Measurements from ENCODE around the gene SOCS1. TPM values are rescaled to one million over a fixed set of nuclear protein-coding genes. Genes with fewer than 3 reads are reported as not detected.

Gene SOCS1
- total and polyA plus RNA-seq, 3 donors from 2014 or later = 3.6 to 16.8 (median 10.7) TPM

GRCh38 chr16:11276896-11277593, 21.0 kb upstream of the SOCS1 start:
- DNase-seq = no peak
- Histone ChIP-seq H3K36me3 (ENCODE audit: low read depth, missing control alignments) (no peaks in the 10 kb centered on the region), H3K4me3 (no peak overlapping the region), H3K4me1 (no peaks in the 10 kb centered on the region), H3K27ac (no peak overlapping the region), H3K27me3 (no peaks in the 10 kb centered on the region), H3K9me3 (no peaks in the 10 kb centered on the region)
- WGBS, 2 donors = 91% methylated on average over 11 of the region's 11 CpGs
- TF ChIP-seq POLR2A (IDR thresholded peaks at IDR 0.05) (no peak), CTCF (IDR thresholded peaks at IDR 0.05) (no peak)
- intact Hi-C loops (cut with DNase I; ENCODE audit: low total_unique reads) = no loop called here

GRCh38 chr16:11276143-11276895, 20.3 kb upstream of the SOCS1 start, which contains the start of gene PRM2:
PRM2 (minus strand) TSS chr16:11276480; CDS start chr16:11276370, 110 bp downstream.
- WGBS, 2 donors = 95 to 96% methylated on average over 24 to 26 of the region's 26 CpGs
- Histone ChIP-seq H3K27me3 (no peaks in the 10 kb centered on the region), H3K9me3 (no peaks in the 10 kb centered on the region), H3K36me3 (ENCODE audit: low read depth, missing control alignments) (no peaks in the 10 kb centered on the region), H3K4me1 (no peaks in the 10 kb centered on the region), H3K4me3 (no peak within 1 kb of the TSS), H3K27ac (no peak within 1 kb of the TSS)
- intact Hi-C loops (cut with DNase I; ENCODE audit: low total_unique reads) = no loop called here
- no peak for TF ChIP-seq CTCF (IDR thresholded peaks at IDR 0.05)
- TF ChIP-seq POLR2A (IDR thresholded peaks at IDR 0.05) = no peak
- DNase-seq = no peak

- no peak overlapping the region for H3K4me3 ChIP-seq
- H3K36me3 ChIP-seq (ENCODE audit: low read depth, missing control alignments) = no peaks in the 10 kb centered on the region
- 89 to 93% methylated on average over 7 of the region's 7 CpGs for WGBS, 2 donors
- DNase-seq = no peak
- no peak for TF ChIP-seq CTCF (IDR thresholded peaks at IDR 0.05)
- no peak for TF ChIP-seq POLR2A (IDR thresholded peaks at IDR 0.05)
- intact Hi-C loops (cut with DNase I; ENCODE audit: low total_unique reads) = no loop called here
- H3K27ac ChIP-seq = no peak overlapping the region
- no peaks in the 10 kb centered on the region for H3K9me3 ChIP-seq
- H3K27me3 ChIP-seq = no peaks in the 10 kb centered on the region
- H3K4me1 ChIP-seq = no peaks in the 10 kb centered on the region
These were observed 19.0 kb upstream of the SOCS1 start for GRCh38 chr16:11274964-11275363.

- Histone ChIP-seq H3K27me3 (no peaks in the 10 kb centered on the region), H3K36me3 (ENCODE audit: low read depth, missing control alignments) (no peaks in the 10 kb centered on the region), H3K27ac (no peak overlapping the region), H3K9me3 (no peaks in the 10 kb centered on the region), H3K4me3 (no peak overlapping the region), H3K4me1 (no peaks in the 10 kb centered on the region)
- intact Hi-C loops (cut with DNase I; ENCODE audit: low total_unique reads) = no loop called here
- DNase-seq = no peak
- WGBS, 2 donors = 68 to 69% methylated on average over 3 of the region's 3 CpGs
- no peak for TF ChIP-seq POLR2A (IDR thresholded peaks at IDR 0.05)
- TF ChIP-seq CTCF (IDR thresholded peaks at IDR 0.05) = no peak
These were observed 17.8 kb upstream of the SOCS1 start for GRCh38 chr16:11273721-11274324.
